ENCODE data around the gene CDKN3.
"Not testable (repeated sequence)": the region's sequence is repeated elsewhere in the genome, so short reads cannot be mapped to it uniquely, and the experiment has no call there.

The CDKN3 gene

GRCh38 chr14:54447231-54447692 is 50.5 kb downstream of the CDKN3 start:
- H3K4me3 ChIP-seq (ENCODE audit: low read length) = no peak overlapping the region
- TF ChIP-seq ZNF274 (IDR thresholded peaks at IDR 0.05; ENCODE audit: low read depth, low read length) = no peak

DNA sequence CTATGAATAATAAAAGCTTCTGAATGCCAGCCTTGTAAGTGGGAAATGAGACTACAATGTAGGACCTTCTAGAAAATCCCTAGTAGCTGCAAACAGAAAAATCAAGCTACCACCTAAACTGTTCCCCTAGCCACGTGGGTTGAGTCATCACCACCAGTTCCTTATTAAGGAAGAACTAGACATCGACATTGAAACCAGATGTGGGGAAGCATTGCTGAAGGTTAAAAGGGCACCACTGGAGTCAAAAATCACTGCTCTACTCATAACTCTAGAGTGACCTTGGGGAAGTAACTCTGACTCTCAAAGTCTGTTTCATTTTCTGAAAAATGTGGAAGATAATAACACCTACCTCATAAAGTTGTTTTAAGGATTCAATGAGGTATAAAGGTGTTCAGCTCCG is 53.7 kb downstream of the CDKN3 start:
- H3K4me3 ChIP-seq (ENCODE audit: low read length) = no peak overlapping the region
- no peak for TF ChIP-seq ZNF274 (IDR thresholded peaks at IDR 0.05; ENCODE audit: low read depth, low read length)

DNA sequence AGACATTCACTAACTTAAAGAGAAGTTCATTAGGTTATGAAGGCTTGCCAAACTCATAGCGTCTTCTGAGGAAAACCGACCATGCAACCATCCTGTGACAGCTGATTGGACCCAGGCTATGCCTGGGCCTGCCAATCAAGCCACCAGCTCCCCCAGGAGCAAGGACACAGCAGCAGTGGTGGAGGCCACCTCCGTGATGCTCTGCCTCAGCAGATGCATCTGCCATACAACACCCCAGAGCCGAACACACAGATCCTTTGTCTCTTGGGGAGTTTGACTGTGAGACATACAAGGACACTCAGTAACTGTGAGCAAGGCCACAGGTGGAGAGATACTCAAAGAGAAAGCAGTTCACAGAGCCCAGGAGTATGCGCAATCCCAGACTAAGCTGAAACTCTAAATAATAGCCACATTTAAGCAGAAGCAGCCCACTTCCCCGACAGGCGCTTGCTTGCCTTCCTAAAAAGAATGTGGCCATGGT is 54.4 kb downstream of the CDKN3 start:
- TF ChIP-seq ZNF274 (IDR thresholded peaks at IDR 0.05; ENCODE audit: low read depth, low read length) = no peak

GRCh38 chr14:54451961-54452360 is 55.2 kb downstream of the CDKN3 start:
- no peak overlapping the region for H3K4me3 ChIP-seq (ENCODE audit: low read length)
- TF ChIP-seq ZNF274 (IDR thresholded peaks at IDR 0.05; ENCODE audit: low read depth, low read length) = no peak

More for the DNA sequence above, 54.4 kb downstream of the CDKN3 start:
- no peak overlapping the region for H3K4me3 ChIP-seq (ENCODE audit: low read length)

- TF ChIP-seq ZNF274 (IDR thresholded peaks at IDR 0.05; ENCODE audit: low read depth, low read length) = no peak
- H3K4me3 ChIP-seq (ENCODE audit: low read length) = no peak overlapping the region
These were observed 56.4 kb downstream of the CDKN3 start for GRCh38 chr14:54453252-54453651.

DNA sequence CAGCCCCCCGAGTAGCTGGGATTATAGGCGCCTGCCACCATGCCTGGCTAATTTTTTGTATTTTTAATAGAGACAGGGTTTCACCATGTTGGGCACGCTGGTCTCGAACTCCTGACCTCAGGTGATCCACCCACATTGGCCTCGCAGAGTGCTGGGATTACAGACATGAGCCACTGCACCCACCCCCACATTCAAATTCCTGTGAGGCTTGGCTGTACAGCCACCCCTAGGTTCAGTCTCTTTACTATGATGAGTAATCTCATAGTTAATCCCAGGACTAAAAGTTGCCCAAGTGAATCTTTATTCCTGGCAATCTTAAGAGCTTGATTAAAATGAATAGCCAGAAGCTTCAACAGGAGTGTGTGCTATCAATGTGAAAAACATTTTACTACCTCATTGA is 57.2 kb downstream of the CDKN3 start:
- not testable (repeated sequence) for H3K4me3 ChIP-seq (ENCODE audit: low read length)

DNA sequence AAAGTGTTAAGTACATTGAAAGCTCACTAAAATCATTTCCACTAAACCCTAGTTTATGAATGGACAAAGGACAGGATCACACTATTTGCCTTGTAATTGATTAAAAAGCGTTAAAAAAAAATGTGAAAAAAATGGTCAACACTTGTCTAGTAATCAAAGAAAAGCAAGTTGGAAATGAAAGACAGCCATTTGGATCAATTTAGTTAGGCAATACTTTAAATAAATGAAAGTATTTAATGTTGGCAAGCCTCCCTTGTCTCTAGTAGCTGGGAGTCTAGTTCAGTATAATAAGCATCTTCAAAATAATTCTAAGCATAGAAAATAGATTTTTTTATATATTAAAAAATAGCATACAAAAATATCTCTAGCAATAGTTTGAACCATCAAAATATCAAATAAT is 58.6 kb downstream of the CDKN3 start:
- TF ChIP-seq ZNF274 (IDR thresholded peaks at IDR 0.05; ENCODE audit: low read depth, low read length) = no peak
- H3K4me3 ChIP-seq (ENCODE audit: low read length) = no peak overlapping the region

GRCh38 chr14:54456820-54457608 is 60.2 kb downstream of the CDKN3 start:
- H3K4me3 ChIP-seq (ENCODE audit: low read length) = not testable (repeated sequence)

DNA sequence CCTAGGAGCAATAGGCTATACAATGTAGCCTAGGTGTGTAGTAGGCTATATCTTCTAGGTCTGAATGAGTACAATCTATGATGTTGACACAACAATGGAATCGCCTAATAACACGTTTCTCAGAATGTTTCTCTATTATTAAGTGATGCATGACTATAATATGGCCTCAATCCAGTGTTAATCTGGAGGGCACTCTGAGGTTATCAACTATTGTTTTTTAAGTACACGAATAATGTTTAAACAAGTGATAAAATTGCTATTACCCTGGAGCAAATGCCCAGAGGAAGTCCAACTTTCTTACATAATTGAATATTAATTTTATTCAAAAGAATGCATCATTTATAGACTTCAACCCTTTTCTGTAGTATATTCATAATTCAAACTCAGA is 60.8 kb downstream of the CDKN3 start:
- TF ChIP-seq ZNF274 (IDR thresholded peaks at IDR 0.05; ENCODE audit: low read depth, low read length) = no peak
- no peak overlapping the region for H3K4me3 ChIP-seq (ENCODE audit: low read length)

- H3K4me3 ChIP-seq (ENCODE audit: low read length) = not testable (repeated sequence)
These were observed 61.7 kb downstream of the CDKN3 start for GRCh38 chr14:54458536-54458935.

GRCh38 chr14:54459106-54459505 is 62.3 kb downstream of the CDKN3 start:
- no peak overlapping the region for H3K4me3 ChIP-seq (ENCODE audit: low read length)
- no peak for TF ChIP-seq ZNF274 (IDR thresholded peaks at IDR 0.05; ENCODE audit: low read depth, low read length)

GRCh38 chr14:54462048-54462447 is 65.2 kb downstream of the CDKN3 start:
- H3K4me3 ChIP-seq (ENCODE audit: low read length) = no peak overlapping the region
- no peak for TF ChIP-seq ZNF274 (IDR thresholded peaks at IDR 0.05; ENCODE audit: low read depth, low read length)

- no peak overlapping the region for H3K4me3 ChIP-seq (ENCODE audit: low read length)
- TF ChIP-seq ZNF274 (IDR thresholded peaks at IDR 0.05; ENCODE audit: low read depth, low read length) = no peak
These were observed 68.8 kb downstream of the CDKN3 start for GRCh38 chr14:54465654-54466053.

DNA sequence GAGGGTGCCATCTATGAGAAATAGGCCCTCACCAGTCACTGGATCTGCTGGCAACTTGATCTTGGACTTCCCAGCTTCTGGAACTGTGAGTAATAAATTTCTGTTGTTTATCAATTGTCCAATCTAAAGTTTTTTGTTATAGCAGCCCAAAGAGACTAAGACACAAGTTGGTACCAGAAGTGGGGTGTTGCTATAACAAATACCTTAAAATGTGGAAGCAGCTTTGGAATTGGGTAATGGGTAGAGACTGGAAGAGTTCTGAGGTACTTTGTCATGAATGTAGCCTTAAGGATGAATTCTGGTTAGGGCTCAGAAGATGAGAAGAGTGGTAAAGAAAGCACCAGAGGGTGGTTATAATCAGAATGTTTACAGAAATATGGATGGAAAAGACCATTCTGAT is 70.5 kb downstream of the CDKN3 start:
- TF ChIP-seq ZNF274 (IDR thresholded peaks at IDR 0.05; ENCODE audit: low read depth, low read length) = no peak
- no peak overlapping the region for H3K4me3 ChIP-seq (ENCODE audit: low read length)
